GM18511 (cell line): ENCODE measurements around the gene OCRL.

ENCODE experiments used
- ATAC-seq: cut with Tn5 transposase; IDR thresholded peaks from one replicate; pipeline ENCODE4 v1.9.1; 2021; ENCODE audit warnings: mild to moderate bottlenecking, moderate library complexity; ENCODE audit not compliant: unreplicated experiment

The OCRL gene

GRCh38 chrX:129585167-129585566 is 45.1 kb downstream of the OCRL start:
- no peak for ATAC-seq

GRCh38 chrX:129585691-129586090 is 45.6 kb downstream of the OCRL start:
- ATAC-seq, result no peak

- ATAC-seq, result no peak
Measured at GRCh38 chrX:129586446-129586845, 46.4 kb downstream of the OCRL start.

GRCh38 chrX:129590596-129590995 is 50.5 kb downstream of the OCRL start:
- no peak for ATAC-seq

- ATAC-seq, result no peak
Measured at GRCh38 chrX:129593137-129593536, 53.1 kb downstream of the OCRL start.

GRCh38 chrX:129594781-129595180 is 54.7 kb downstream of the OCRL start:
- no peak for ATAC-seq

GRCh38 chrX:129596077-129596476 is 56.0 kb downstream of the OCRL start:
- no peak for ATAC-seq

GRCh38 chrX:129597905-129598304 is 57.8 kb downstream of the OCRL start:
- ATAC-seq, result no peak

- no peak for ATAC-seq
Measured at GRCh38 chrX:129599499-129599898, 59.4 kb downstream of the OCRL start.

- no peak for ATAC-seq
Measured at GRCh38 chrX:129599996-129600395, 59.9 kb downstream of the OCRL start.

- ATAC-seq, result no peak
Measured at GRCh38 chrX:129600981-129601424, 60.9 kb downstream of the OCRL start.

- peak; percentile 44 for ATAC-seq
Measured at GRCh38 chrX:129606918-129607317, 66.9 kb downstream of the OCRL start.

- ATAC-seq, result no peak
Measured at GRCh38 chrX:129608496-129608895, 68.4 kb downstream of the OCRL start.

GRCh38 chrX:129609395-129609794 is 69.3 kb downstream of the OCRL start:
- no peak for ATAC-seq

- no peak for ATAC-seq
Measured at GRCh38 chrX:129612396-129612795, 72.3 kb downstream of the OCRL start.

- ATAC-seq, result no peak
Measured at GRCh38 chrX:129613596-129613995, 73.5 kb downstream of the OCRL start.

- ATAC-seq, result no peak
Measured at GRCh38 chrX:129614481-129615255, 74.6 kb downstream of the OCRL start.

- no peak for ATAC-seq
Measured at GRCh38 chrX:129617420-129617819, 77.4 kb downstream of the OCRL start.

GRCh38 chrX:129618997-129619396 is 78.9 kb downstream of the OCRL start:
- no peak for ATAC-seq

GRCh38 chrX:129622757-129623301 is 82.8 kb downstream of the OCRL start:
- no peak for ATAC-seq

- no peak for ATAC-seq
Measured at GRCh38 chrX:129626026-129626425, 86.0 kb downstream of the OCRL start.

- ATAC-seq, result no peak
Measured at GRCh38 chrX:129629837-129630236, 89.8 kb downstream of the OCRL start.

- no peak for ATAC-seq
Measured at GRCh38 chrX:129631849-129632248, 91.8 kb downstream of the OCRL start.
